HEK293 (cell line): Measurements from ENCODE around the gene ARMC2.
A peak's percentile ranks its signal among the peaks of the same experiment; 100 is the strongest.
"Not testable (repeated sequence)": the region's sequence is repeated elsewhere in the genome, so short reads cannot be mapped to it uniquely, and the experiment has no call there.

Experiments
- CTCF ChIA-PET: fragments of 350-600 bp; formaldehyde crosslinking; extraction: SDS; loops from one replicate; lab custom pipeline; 2021; ENCODE audit warnings: antibody characterized with exemption; lab: Yijun Ruan, JAX
- POLR2A ChIA-PET: fragments of 300-600 bp; formaldehyde crosslinking; extraction: SDS; loops from one replicate; lab custom pipeline; 2020; ENCODE audit warnings: antibody characterized with exemption, inconsistent platforms; lab: Yijun Ruan, JAX
- H3K27ac ChIP-seq: fragments of 200-500 bp; sonication (Bioruptor generic); 2 replicates; pipeline ENCODE4 v1.5.1; 2014; ENCODE audit warnings: low read depth, low read length, control low read depth, inconsistent platforms; ENCODE audit errors: extremely low read depth
- H3K36me3 ChIP-seq, 2 experiments: fragments of 200-500 bp in 1 of 2; sonication (Bioruptor generic) in 1 of 2; 1 replicate in 1 of 2; 2 replicates in 1 of 2; pipeline ENCODE4 v1.5.1; 2014 to 2017; ENCODE audit warnings: inconsistent platforms in 2 of 2, low read length in 2 of 2; ENCODE audit not compliant: control insufficient read depth in 2 of 2, insufficient read depth in 1 of 2
- H3K4me1 ChIP-seq: fragments of 200-500 bp; sonication (Bioruptor generic); 2 replicates; pipeline ENCODE4 v1.5.1; 2014; ENCODE audit warnings: mild to moderate bottlenecking, low read length, inconsistent platforms; ENCODE audit not compliant: control insufficient read depth, insufficient read depth
- H3K4me3 ChIP-seq: 2 replicates; pipeline ENCODE4 v1.5.1; 2011; ENCODE audit warnings: low read depth, mild to moderate bottlenecking, control low read depth, low read length, moderate library complexity
- H3K9me3 ChIP-seq: fragments of 200-500 bp; sonication (Bioruptor generic); 2 replicates; pipeline ENCODE4 v1.5.1; 2014; ENCODE audit warnings: low read depth, low read length, inconsistent platforms; ENCODE audit not compliant: control insufficient read depth, insufficient read depth
- MYNN ChIP-seq: fragments of 450-650 bp; formaldehyde crosslinking; IDR thresholded peaks from 2 replicates; pipeline ENCODE4 v1.5.1; 2016; ENCODE audit warnings: missing biosample characterization, missing genetic modification characterization, borderline replicate concordance
- SP2 ChIP-seq: fragments of 450-650 bp; formaldehyde crosslinking; IDR thresholded peaks from 2 replicates; pipeline ENCODE4 v1.5.1; 2016; ENCODE audit warnings: missing biosample characterization, missing genetic modification characterization
- YY1 ChIP-seq: fragments of 450-650 bp; formaldehyde crosslinking; IDR thresholded peaks from 2 replicates; pipeline ENCODE4 v1.5.1; 2018; ENCODE audit warnings: missing biosample characterization, missing genetic modification characterization
- YY2 ChIP-seq: fragments of 450-650 bp; formaldehyde crosslinking; IDR thresholded peaks from 2 replicates; pipeline ENCODE4 v1.5.1; 2016; ENCODE audit warnings: missing biosample characterization, missing genetic modification characterization
- ZEB2 ChIP-seq: fragments of 450-650 bp; formaldehyde crosslinking; IDR thresholded peaks from 2 replicates; pipeline ENCODE4 v1.5.1; 2016; ENCODE audit warnings: missing biosample characterization, missing genetic modification characterization
- ZNF10 ChIP-seq: fragments of 450-650 bp; formaldehyde crosslinking; IDR thresholded peaks from 2 replicates; pipeline ENCODE4 v1.5.1; 2017; ENCODE audit warnings: missing biosample characterization, missing genetic modification characterization
- ZNF114 ChIP-seq: fragments of 450-650 bp; formaldehyde crosslinking; IDR thresholded peaks from 2 replicates; pipeline ENCODE4 v1.5.0; 2017; ENCODE audit warnings: missing biosample characterization, missing genetic modification characterization
- ZNF138 ChIP-seq: fragments of 450-650 bp; formaldehyde crosslinking; IDR thresholded peaks from 2 replicates; pipeline ENCODE4 v1.5.1; 2016; ENCODE audit warnings: missing biosample characterization, missing genetic modification characterization, borderline replicate concordance
- ZNF423 ChIP-seq: fragments of 450-650 bp; formaldehyde crosslinking; IDR thresholded peaks from 2 replicates; pipeline ENCODE4 v1.5.1; 2016; ENCODE audit warnings: missing biosample characterization, missing genetic modification characterization
- ZNF623 ChIP-seq: fragments of 450-650 bp; formaldehyde crosslinking; IDR thresholded peaks from 2 replicates; pipeline ENCODE4 v1.5.1; 2016; ENCODE audit warnings: missing biosample characterization, missing genetic modification characterization
- ZNF660 ChIP-seq: fragments of 450-650 bp; IDR thresholded peaks from 2 replicates; pipeline ENCODE4 v1.5.1; 2018; ENCODE audit warnings: missing biosample characterization, mild to moderate bottlenecking, missing genetic modification characterization
- TF ChIP-seq, protein P1 (sequence below): fragments of 450-650 bp; formaldehyde crosslinking; IDR thresholded peaks from 2 replicates; pipeline ENCODE4 v1.5.1; 2016; ENCODE audit warnings: missing biosample characterization, missing genetic modification characterization
- TF ChIP-seq, protein P2 (sequence below): fragments of 450-650 bp; formaldehyde crosslinking; IDR thresholded peaks from 2 replicates; pipeline ENCODE4 v1.5.1; 2016; ENCODE audit warnings: missing biosample characterization, missing genetic modification characterization, low read depth
- TF ChIP-seq, protein P3 (sequence below): fragments of 450-650 bp; formaldehyde crosslinking; IDR thresholded peaks from 2 replicates; pipeline ENCODE4 v1.5.1; 2016; ENCODE audit warnings: missing biosample characterization, missing genetic modification characterization
- TF ChIP-seq, protein P4 (sequence below): fragments of 450-650 bp; formaldehyde crosslinking; IDR thresholded peaks from 2 replicates; pipeline ENCODE4 v1.5.1; 2017; ENCODE audit warnings: missing biosample characterization, missing genetic modification characterization
- TF ChIP-seq, protein P5 (sequence below): fragments of 450-650 bp; formaldehyde crosslinking; IDR thresholded peaks from 2 replicates; pipeline ENCODE4; 2016; ENCODE audit warnings: missing biosample characterization, missing genetic modification characterization

ARMC2 gene

DNA sequence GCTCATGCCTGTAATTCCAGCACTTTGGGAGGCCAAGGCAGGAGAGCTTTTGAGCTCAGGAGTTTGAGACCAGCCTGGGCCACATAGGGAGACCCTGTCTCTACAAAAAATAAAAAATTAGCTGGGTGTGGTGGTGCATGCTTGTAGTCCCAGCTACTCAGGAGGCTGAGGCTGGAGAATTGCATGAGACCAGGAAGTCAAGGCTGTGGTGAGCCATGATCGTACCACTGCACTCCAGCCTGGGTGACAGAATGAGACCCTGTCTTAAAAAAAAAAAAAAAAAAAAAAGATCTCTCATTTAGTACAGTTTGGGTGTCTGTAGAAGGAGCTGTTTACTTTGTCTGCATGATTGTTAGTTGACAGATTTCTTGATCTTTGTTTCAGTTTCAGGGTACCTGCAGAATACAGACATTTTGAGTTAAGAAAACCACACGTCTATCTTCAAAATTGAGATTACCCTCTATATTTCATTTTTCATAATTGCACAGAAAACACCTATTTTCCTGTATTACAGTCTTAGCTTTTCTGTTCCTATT lies 17.6 kb downstream of the ARMC2 start:
- not testable (repeated sequence) for H3K4me3 ChIP-seq, H3K4me1 ChIP-seq, H3K9me3 ChIP-seq, H3K27ac ChIP-seq
- TF ChIP-seq, protein P1, sequence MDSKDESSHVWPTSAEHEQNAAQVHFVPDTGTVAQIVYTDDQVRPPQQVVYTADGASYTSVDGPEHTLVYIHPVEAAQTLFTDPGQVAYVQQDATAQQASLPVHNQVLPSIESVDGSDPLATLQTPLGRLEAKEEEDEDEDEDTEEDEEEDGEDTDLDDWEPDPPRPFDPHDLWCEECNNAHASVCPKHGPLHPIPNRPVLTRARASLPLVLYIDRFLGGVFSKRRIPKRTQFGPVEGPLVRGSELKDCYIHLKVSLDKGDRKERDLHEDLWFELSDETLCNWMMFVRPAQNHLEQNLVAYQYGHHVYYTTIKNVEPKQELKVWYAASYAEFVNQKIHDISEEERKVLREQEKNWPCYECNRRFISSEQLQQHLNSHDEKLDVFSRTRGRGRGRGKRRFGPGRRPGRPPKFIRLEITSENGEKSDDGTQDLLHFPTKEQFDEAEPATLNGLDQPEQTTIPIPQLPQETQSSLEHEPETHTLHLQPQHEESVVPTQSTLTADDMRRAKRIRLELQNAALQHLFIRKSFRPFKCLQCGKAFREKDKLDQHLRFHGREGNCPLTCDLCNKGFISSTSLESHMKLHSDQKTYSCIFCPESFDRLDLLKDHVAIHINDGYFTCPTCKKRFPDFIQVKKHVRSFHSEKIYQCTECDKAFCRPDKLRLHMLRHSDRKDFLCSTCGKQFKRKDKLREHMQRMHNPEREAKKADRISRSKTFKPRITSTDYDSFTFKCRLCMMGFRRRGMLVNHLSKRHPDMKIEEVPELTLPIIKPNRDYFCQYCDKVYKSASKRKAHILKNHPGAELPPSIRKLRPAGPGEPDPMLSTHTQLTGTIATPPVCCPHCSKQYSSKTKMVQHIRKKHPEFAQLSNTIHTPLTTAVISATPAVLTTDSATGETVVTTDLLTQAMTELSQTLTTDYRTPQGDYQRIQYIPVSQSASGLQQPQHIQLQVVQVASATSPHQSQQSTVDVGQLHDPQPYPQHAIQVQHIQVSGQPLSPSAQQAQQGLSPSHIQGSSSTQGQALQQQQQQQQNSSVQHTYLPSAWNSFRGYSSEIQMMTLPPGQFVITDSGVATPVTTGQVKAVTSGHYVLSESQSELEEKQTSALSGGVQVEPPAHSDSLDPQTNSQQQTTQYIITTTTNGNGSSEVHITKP (tag by site-specific recombination): 0 out of 2 replicates have a peak, but pooled peaks have one; percentile 20
- ChIA-PET CTCF (interaction anchor here (0.6 to 2.5 kb wide), 5 partner anchors 16 to 1164 kb away, joined by 3 to 9 read pairs (median 3); no protein-coding TSS in a partner anchor), POLR2A (interaction anchor here (0.6 to 1.0 kb wide), 3 partner anchors 18 to 389 kb away, joined by 3 to 6 read pairs (median 4); partner anchors contain the start of gene ARMC2)
- H3K36me3 ChIP-seq: peaks cover 0 to 22% of the 10 kb centered on the region in 2 experiments; a peak in 2 of 3 replicates

DNA sequence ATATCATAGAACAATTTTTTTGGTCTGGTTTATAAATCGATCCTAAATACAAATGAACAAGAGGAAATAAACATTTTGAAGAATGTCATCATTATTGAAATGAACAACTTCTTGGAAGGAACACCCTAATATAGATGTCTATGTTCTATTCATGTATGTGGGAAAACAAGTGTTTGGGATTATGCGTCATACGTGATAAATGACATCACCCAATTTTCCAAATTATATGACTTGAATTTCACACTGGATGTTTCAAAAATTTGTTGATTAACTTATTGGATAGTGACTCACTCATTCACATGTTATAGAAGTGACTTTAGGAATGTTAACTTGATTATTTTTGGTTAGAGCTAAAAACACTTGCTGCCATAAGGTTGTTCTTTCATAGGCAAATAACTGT lies 18.6 kb downstream of the ARMC2 start:
- Histone ChIP-seq H3K4me3 (no peak overlapping the region), H3K27ac (no peak overlapping the region), H3K4me1 (no peaks in the 10 kb centered on the region), H3K9me3 (no peaks in the 10 kb centered on the region), H3K36me3 (peaks cover 0 to 12% of the 10 kb centered on the region in 2 experiments; a peak in 2 of 3 replicates)
- CTCF ChIA-PET: interaction anchor here (0.7 to 2.5 kb wide), 2 partner anchors 134 to 207 kb away, joined by 3 to 9 read pairs; no protein-coding TSS in a partner anchor
- POLR2A ChIA-PET: no interaction called here
- TF ChIP-seq, protein P2, sequence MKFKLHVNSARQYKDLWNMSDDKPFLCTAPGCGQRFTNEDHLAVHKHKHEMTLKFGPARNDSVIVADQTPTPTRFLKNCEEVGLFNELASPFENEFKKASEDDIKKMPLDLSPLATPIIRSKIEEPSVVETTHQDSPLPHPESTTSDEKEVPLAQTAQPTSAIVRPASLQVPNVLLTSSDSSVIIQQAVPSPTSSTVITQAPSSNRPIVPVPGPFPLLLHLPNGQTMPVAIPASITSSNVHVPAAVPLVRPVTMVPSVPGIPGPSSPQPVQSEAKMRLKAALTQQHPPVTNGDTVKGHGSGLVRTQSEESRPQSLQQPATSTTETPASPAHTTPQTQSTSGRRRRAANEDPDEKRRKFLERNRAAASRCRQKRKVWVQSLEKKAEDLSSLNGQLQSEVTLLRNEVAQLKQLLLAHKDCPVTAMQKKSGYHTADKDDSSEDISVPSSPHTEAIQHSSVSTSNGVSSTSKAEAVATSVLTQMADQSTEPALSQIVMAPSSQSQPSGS (tag by site-specific recombination): peak; percentile 70
- TF ChIP-seq ZNF138 (tag by site-specific recombination) (no peak), ZNF10 (tag by site-specific recombination) (no peak), ZNF623 (tag by site-specific recombination) (no peak), YY1 (tag by site-specific recombination) (no peak)
- TF ChIP-seq, protein P3, sequence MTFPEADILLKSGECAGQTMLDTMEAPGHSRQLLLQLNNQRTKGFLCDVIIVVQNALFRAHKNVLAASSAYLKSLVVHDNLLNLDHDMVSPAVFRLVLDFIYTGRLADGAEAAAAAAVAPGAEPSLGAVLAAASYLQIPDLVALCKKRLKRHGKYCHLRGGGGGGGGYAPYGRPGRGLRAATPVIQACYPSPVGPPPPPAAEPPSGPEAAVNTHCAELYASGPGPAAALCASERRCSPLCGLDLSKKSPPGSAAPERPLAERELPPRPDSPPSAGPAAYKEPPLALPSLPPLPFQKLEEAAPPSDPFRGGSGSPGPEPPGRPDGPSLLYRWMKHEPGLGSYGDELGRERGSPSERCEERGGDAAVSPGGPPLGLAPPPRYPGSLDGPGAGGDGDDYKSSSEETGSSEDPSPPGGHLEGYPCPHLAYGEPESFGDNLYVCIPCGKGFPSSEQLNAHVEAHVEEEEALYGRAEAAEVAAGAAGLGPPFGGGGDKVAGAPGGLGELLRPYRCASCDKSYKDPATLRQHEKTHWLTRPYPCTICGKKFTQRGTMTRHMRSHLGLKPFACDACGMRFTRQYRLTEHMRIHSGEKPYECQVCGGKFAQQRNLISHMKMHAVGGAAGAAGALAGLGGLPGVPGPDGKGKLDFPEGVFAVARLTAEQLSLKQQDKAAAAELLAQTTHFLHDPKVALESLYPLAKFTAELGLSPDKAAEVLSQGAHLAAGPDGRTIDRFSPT (tag by site-specific recombination): no peak

DNA sequence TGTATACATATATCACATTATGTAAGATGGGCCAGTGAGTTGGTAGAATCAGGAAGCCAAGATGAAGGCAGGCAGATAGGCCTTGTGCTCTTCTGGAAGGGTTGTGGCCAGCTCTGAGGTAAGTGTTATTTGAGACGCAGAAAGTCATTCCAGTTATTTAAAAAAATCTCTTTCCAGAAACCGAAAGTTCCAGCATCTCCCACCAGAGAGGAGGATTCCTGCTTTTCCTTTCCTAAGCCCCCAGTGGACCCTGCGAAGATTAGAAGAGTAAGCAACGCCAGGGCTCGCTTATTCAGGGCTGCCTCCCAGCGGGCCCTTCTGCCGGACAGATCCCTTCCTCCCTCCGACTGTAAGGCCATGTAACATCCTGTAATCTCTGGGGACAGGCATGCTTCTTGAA lies 20.4 kb downstream of the ARMC2 start:
- TF ChIP-seq ZNF423 (tag by site-specific recombination) (no peak), SP2 (tag by site-specific recombination) (no peak), MYNN (no peak), YY2 (tag by site-specific recombination) (no peak), ZNF114 (tag by site-specific recombination) (no peak), ZEB2 (tag by site-specific recombination) (no peak), ZNF660 (no peak)
- TF ChIP-seq, protein P4, sequence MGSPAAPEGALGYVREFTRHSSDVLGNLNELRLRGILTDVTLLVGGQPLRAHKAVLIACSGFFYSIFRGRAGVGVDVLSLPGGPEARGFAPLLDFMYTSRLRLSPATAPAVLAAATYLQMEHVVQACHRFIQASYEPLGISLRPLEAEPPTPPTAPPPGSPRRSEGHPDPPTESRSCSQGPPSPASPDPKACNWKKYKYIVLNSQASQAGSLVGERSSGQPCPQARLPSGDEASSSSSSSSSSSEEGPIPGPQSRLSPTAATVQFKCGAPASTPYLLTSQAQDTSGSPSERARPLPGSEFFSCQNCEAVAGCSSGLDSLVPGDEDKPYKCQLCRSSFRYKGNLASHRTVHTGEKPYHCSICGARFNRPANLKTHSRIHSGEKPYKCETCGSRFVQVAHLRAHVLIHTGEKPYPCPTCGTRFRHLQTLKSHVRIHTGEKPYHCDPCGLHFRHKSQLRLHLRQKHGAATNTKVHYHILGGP: no peak
- TF ChIP-seq, protein P5, sequence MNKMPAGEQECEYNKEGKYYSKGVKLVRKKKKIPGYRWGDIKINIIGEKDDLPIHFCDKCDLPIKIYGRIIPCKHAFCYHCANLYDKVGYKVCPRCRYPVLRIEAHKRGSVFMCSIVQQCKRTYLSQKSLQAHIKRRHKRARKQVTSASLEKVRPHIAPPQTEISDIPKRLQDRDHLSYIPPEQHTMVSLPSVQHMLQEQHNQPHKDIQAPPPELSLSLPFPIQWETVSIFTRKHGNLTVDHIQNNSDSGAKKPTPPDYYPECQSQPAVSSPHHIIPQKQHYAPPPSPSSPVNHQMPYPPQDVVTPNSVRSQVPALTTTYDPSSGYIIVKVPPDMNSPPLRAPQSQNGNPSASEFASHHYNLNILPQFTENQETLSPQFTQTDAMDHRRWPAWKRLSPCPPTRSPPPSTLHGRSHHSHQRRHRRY (tag by site-specific recombination): no peak
- TF ChIP-seq, all 188 proteins: peak for 0
- Histone ChIP-seq H3K9me3 (no peaks in the 10 kb centered on the region), H3K27ac (no peak overlapping the region), H3K4me3 (no peak overlapping the region), H3K4me1 (no peaks in the 10 kb centered on the region), H3K36me3 (peaks cover 0 to 2% of the 10 kb centered on the region in 2 experiments; a peak in 2 of 3 replicates)
- ChIA-PET POLR2A (no interaction called here), CTCF (interaction anchor here (0.7 to 1.4 kb wide), 2 partner anchors 11 to 339 kb away, joined by 3 to 5 read pairs; no protein-coding TSS in a partner anchor)
